ENCODE data around the gene HOXA10.

Gene HOXA10

GRCh38 chr7:27129729-27130539, 44.2 kb downstream of the HOXA10 start:
- no peaks in the 10 kb centered on the region; the same call in 1 of the 2 replicates for H3K27me3 ChIP-seq (ENCODE audit: low read depth, low read length)
- H3K4me2 ChIP-seq (ENCODE audit: low read length): no peak overlapping the region
- TF ChIP-seq EZH2phosphoT487 (IDR thresholded peaks at IDR 0.05; ENCODE audit: low read depth): no peak
- no peak overlapping the region for H2AFZ ChIP-seq (ENCODE audit: low read depth, low read length)
- H3K4me1 ChIP-seq (ENCODE audit: low read length): peaks cover 11% of the 10 kb centered on the region
- peaks cover 5% of the 10 kb centered on the region; the same call in 1 of the 2 replicates for H4K20me1 ChIP-seq (ENCODE audit: insufficient read depth, low read length)
- no peaks in the 10 kb centered on the region for H3K79me2 ChIP-seq (ENCODE audit: low read length)
- H3K27ac ChIP-seq (ENCODE audit: low read length): no peak overlapping the region
- H3K36me3 ChIP-seq (replicated peaks; ENCODE audit: low read depth, low read length): no peaks in the 10 kb centered on the region
- H3K9ac ChIP-seq (ENCODE audit: low read length): no peak overlapping the region
- no peaks in the 10 kb centered on the region for H3K9me3 ChIP-seq (ENCODE audit: insufficient read depth, low read length)
- no peak overlapping the region for H3K4me3 ChIP-seq (ENCODE audit: low read length)

DNA sequence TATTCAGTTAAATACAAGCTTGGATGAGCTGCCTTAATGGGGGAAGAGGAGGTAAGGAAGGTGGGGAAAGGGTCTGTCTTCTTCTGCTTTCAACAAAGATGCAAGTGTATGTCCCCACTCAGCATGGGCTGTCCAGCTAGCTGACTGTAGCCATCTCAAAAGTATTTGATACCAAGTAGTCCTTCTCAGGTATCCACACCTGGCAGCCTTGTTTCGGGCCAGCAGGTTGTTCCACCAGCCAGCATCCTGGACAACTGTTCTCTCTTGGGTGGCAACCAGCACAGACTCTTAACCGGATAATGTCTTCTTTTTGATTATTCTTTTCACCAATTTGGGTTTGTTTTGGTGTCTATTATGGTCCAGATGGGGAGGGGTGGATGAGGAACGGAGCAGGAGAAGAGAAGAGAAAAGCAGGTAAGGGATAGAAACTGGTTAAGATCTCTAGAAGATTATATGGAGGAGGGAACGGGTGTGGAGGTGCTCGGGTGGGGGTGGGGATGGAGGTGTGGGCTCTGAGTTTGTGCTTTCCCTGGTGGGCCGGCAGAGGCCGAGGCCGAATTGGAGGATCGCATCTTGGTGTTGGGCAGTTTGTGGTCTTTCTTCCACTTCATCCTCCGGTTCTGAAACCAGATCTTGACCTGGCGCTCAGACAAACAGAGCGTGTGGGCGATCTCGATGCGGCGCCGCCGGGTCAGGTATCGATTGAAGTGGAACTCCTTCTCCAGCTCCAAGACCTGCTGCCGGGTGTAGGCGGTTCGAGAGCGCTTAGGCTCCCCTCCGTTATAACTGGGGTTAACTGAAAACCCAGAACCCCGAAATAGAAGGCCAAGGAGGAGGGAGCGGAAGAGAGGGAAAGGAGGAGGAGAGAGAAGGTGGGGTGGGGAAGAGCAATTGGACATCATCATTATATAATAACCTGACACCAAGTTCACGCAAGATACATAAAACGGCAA, 45.1 kb downstream of the HOXA10 start:
- peaks cover 2% of the 10 kb centered on the region for H3K4me1 ChIP-seq (ENCODE audit: low read length)
- no peak overlapping the region for H3K4me2 ChIP-seq (ENCODE audit: low read length)
- H3K27me3 ChIP-seq (ENCODE audit: low read depth, low read length): no peaks in the 10 kb centered on the region; the same call in 1 of the 2 replicates
- H3K27ac ChIP-seq (ENCODE audit: low read length): no peak overlapping the region
- H2AFZ ChIP-seq (ENCODE audit: low read depth, low read length): no peak overlapping the region
- no peak overlapping the region for H3K9ac ChIP-seq (ENCODE audit: low read length)
- no peaks in the 10 kb centered on the region for H3K9me3 ChIP-seq (ENCODE audit: insufficient read depth, low read length)
- TF ChIP-seq, protein P1, sequence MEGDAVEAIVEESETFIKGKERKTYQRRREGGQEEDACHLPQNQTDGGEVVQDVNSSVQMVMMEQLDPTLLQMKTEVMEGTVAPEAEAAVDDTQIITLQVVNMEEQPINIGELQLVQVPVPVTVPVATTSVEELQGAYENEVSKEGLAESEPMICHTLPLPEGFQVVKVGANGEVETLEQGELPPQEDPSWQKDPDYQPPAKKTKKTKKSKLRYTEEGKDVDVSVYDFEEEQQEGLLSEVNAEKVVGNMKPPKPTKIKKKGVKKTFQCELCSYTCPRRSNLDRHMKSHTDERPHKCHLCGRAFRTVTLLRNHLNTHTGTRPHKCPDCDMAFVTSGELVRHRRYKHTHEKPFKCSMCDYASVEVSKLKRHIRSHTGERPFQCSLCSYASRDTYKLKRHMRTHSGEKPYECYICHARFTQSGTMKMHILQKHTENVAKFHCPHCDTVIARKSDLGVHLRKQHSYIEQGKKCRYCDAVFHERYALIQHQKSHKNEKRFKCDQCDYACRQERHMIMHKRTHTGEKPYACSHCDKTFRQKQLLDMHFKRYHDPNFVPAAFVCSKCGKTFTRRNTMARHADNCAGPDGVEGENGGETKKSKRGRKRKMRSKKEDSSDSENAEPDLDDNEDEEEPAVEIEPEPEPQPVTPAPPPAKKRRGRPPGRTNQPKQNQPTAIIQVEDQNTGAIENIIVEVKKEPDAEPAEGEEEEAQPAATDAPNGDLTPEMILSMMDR (IDR thresholded peaks at IDR 0.05; ENCODE audit: low read depth, low read length): no peak
- no peak for TF ChIP-seq EZH2phosphoT487 (IDR thresholded peaks at IDR 0.05; ENCODE audit: low read depth)
- no peaks in the 10 kb centered on the region for H3K79me2 ChIP-seq (ENCODE audit: low read length)
- no peaks in the 10 kb centered on the region for H3K36me3 ChIP-seq (replicated peaks; ENCODE audit: low read depth, low read length)
- no peaks in the 10 kb centered on the region for H4K20me1 ChIP-seq (ENCODE audit: insufficient read depth, low read length)
- no peak overlapping the region for H3K4me3 ChIP-seq (ENCODE audit: low read length)

DNA sequence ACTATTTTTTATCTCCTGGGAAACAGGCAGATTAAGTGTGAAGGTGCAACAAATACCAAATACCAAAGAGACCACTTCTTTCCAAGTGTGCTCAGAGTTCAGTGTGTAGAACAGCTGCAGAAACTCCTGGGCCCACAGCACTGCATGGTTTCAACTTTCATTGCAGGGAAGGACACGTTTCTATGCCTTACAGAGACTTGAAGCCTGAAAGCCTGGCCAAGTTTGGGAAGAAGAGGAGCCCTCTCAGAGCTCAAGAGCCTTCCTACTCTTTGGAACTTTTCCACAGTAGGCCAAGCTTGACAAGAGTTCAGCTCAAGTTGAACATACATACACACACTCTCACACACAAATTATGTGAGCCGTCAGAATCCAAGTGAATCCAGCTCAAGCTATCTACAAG, 46.1 kb downstream of the HOXA10 start:
- H3K4me2 ChIP-seq (ENCODE audit: low read length): no peak overlapping the region
- no peak overlapping the region for H3K9ac ChIP-seq (ENCODE audit: low read length)
- H3K4me1 ChIP-seq (ENCODE audit: low read length): no peaks in the 10 kb centered on the region
- no peak overlapping the region for H2AFZ ChIP-seq (ENCODE audit: low read depth, low read length)
- no peak overlapping the region for H3K27ac ChIP-seq (ENCODE audit: low read length)
- H4K20me1 ChIP-seq (ENCODE audit: insufficient read depth, low read length): no peaks in the 10 kb centered on the region
- no peaks in the 10 kb centered on the region; the same call in 1 of the 2 replicates for H3K27me3 ChIP-seq (ENCODE audit: low read depth, low read length)
- no peaks in the 10 kb centered on the region for H3K36me3 ChIP-seq (replicated peaks; ENCODE audit: low read depth, low read length)
- H3K4me3 ChIP-seq (ENCODE audit: low read length): no peak overlapping the region
- H3K79me2 ChIP-seq (ENCODE audit: low read length): no peaks in the 10 kb centered on the region
- H3K9me3 ChIP-seq (ENCODE audit: insufficient read depth, low read length): no peaks in the 10 kb centered on the region
- no peak for TF ChIP-seq EZH2phosphoT487 (IDR thresholded peaks at IDR 0.05; ENCODE audit: low read depth)
- TF ChIP-seq, protein P1 (IDR thresholded peaks at IDR 0.05; ENCODE audit: low read depth, low read length): no peak

GRCh38 chr7:27126596-27127327, 47.4 kb downstream of the HOXA10 start:
- no peak overlapping the region for H2AFZ ChIP-seq (ENCODE audit: low read depth, low read length)
- H3K4me2 ChIP-seq (ENCODE audit: low read length): no peak overlapping the region
- H3K27ac ChIP-seq (ENCODE audit: low read length): no peak overlapping the region
- H3K4me3 ChIP-seq (ENCODE audit: low read length): no peak overlapping the region
- H3K79me2 ChIP-seq (ENCODE audit: low read length): no peaks in the 10 kb centered on the region
- H4K20me1 ChIP-seq (ENCODE audit: insufficient read depth, low read length): no peaks in the 10 kb centered on the region
- H3K4me1 ChIP-seq (ENCODE audit: low read length): no peaks in the 10 kb centered on the region
- no peaks in the 10 kb centered on the region for H3K36me3 ChIP-seq (replicated peaks; ENCODE audit: low read depth, low read length)
- no peak overlapping the region for H3K9ac ChIP-seq (ENCODE audit: low read length)
- H3K9me3 ChIP-seq (ENCODE audit: insufficient read depth, low read length): no peaks in the 10 kb centered on the region
- H3K27me3 ChIP-seq (ENCODE audit: low read depth, low read length): no peaks in the 10 kb centered on the region; the same call in 1 of the 2 replicates
- TF ChIP-seq, protein P1 (IDR thresholded peaks at IDR 0.05; ENCODE audit: low read depth, low read length): no peak
- TF ChIP-seq EZH2phosphoT487 (IDR thresholded peaks at IDR 0.05; ENCODE audit: low read depth): no peak
